ENCODE measurements around the gene UTF1.
"Not testable (repeated sequence)": the region's sequence is repeated elsewhere in the genome, so short reads cannot be mapped to it uniquely, and the experiment has no call there.

UTF1 gene

GRCh38 chr10:133212853-133213494 is 17.0 kb upstream of the UTF1 start:
- Histone ChIP-seq H3K4me2 (ENCODE audit: low read length) (no peak overlapping the region), H3K4me3 (ENCODE audit: low read length) (no peak overlapping the region), H3K36me3 (ENCODE audit: insufficient read depth, low read length) (no peaks in the 10 kb centered on the region), H3K9me3 (replicated peaks; ENCODE audit: low read length) (peaks cover 4% of the 10 kb centered on the region), H3K4me1 (ENCODE audit: control insufficient read depth, insufficient read depth, low read length) (no peaks in the 10 kb centered on the region), H3K9ac (ENCODE audit: low read depth, low read length) (no peak overlapping the region), H3K27me3 (ENCODE audit: control insufficient read depth, insufficient read depth, low read length) (no peaks in the 10 kb centered on the region)

GRCh38 chr10:133213641-133214467 is 16.2 kb upstream of the UTF1 start:
- Histone ChIP-seq H3K4me3 (ENCODE audit: low read length) (no peak overlapping the region), H3K36me3 (ENCODE audit: insufficient read depth, low read length) (no peaks in the 10 kb centered on the region), H3K9me3 (replicated peaks; ENCODE audit: low read length) (peaks cover 2% of the 10 kb centered on the region), H3K27me3 (ENCODE audit: control insufficient read depth, insufficient read depth, low read length) (peaks cover 3% of the 10 kb centered on the region), H3K4me1 (ENCODE audit: control insufficient read depth, insufficient read depth, low read length) (no peaks in the 10 kb centered on the region), H3K4me2 (ENCODE audit: low read length) (no peak overlapping the region), H3K9ac (ENCODE audit: low read depth, low read length) (no peak overlapping the region)

GRCh38 chr10:133214468-133215410 is 15.3 kb upstream of the UTF1 start:
- Histone ChIP-seq H3K9me3 (replicated peaks; ENCODE audit: low read length) (no peaks in the 10 kb centered on the region), H3K4me2 (ENCODE audit: low read length) (no peak overlapping the region), H3K36me3 (ENCODE audit: insufficient read depth, low read length) (no peaks in the 10 kb centered on the region), H3K27me3 (ENCODE audit: control insufficient read depth, insufficient read depth, low read length) (peaks cover 11% of the 10 kb centered on the region), H3K9ac (ENCODE audit: low read depth, low read length) (no peak overlapping the region), H3K4me3 (ENCODE audit: low read length) (no peak overlapping the region), H3K4me1 (ENCODE audit: control insufficient read depth, insufficient read depth, low read length) (no peaks in the 10 kb centered on the region)

GRCh38 chr10:133215586-133215985 is 14.4 kb upstream of the UTF1 start:
- H3K27me3 ChIP-seq (ENCODE audit: control insufficient read depth, insufficient read depth, low read length): peaks cover 11% of the 10 kb centered on the region
- no peak overlapping the region for H3K9ac ChIP-seq (ENCODE audit: low read depth, low read length)

GRCh38 chr10:133216776-133217175 is 13.2 kb upstream of the UTF1 start:
- Histone ChIP-seq H3K9ac (ENCODE audit: low read depth, low read length) (no peak overlapping the region), H3K4me3 (ENCODE audit: low read length) (no peak overlapping the region), H3K36me3 (ENCODE audit: insufficient read depth, low read length) (no peaks in the 10 kb centered on the region), H3K9me3 (replicated peaks; ENCODE audit: low read length) (no peaks in the 10 kb centered on the region), H3K27me3 (ENCODE audit: control insufficient read depth, insufficient read depth, low read length) (peaks cover 14% of the 10 kb centered on the region), H3K4me2 (ENCODE audit: low read length) (no peak overlapping the region), H3K4me1 (ENCODE audit: control insufficient read depth, insufficient read depth, low read length) (no peaks in the 10 kb centered on the region)

More at GRCh38 chr10:133215586-133215985, 14.4 kb upstream of the UTF1 start:
- no peak overlapping the region for H3K4me3 ChIP-seq (ENCODE audit: low read length)
- no peaks in the 10 kb centered on the region for H3K36me3 ChIP-seq (ENCODE audit: insufficient read depth, low read length)
- H3K4me2 ChIP-seq (ENCODE audit: low read length): no peak overlapping the region
- H3K9me3 ChIP-seq (replicated peaks; ENCODE audit: low read length): no peaks in the 10 kb centered on the region
- no peaks in the 10 kb centered on the region for H3K4me1 ChIP-seq (ENCODE audit: control insufficient read depth, insufficient read depth, low read length)

- no peak overlapping the region for H3K4me3 ChIP-seq (ENCODE audit: low read length)
- H3K27me3 ChIP-seq (ENCODE audit: control insufficient read depth, insufficient read depth, low read length): peaks cover 14% of the 10 kb centered on the region
- no peaks in the 10 kb centered on the region for H3K36me3 ChIP-seq (ENCODE audit: insufficient read depth, low read length)
- no peak overlapping the region for H3K9ac ChIP-seq (ENCODE audit: low read depth, low read length)
- H3K4me1 ChIP-seq (ENCODE audit: control insufficient read depth, insufficient read depth, low read length): no peaks in the 10 kb centered on the region
- H3K9me3 ChIP-seq (replicated peaks; ENCODE audit: low read length): no peaks in the 10 kb centered on the region
- no peak overlapping the region for H3K4me2 ChIP-seq (ENCODE audit: low read length)
Measured at GRCh38 chr10:133217800-133218589, 12.0 kb upstream of the UTF1 start.

GRCh38 chr10:133218891-133219290 is 11.1 kb upstream of the UTF1 start:
- no peaks in the 10 kb centered on the region for H3K36me3 ChIP-seq (ENCODE audit: insufficient read depth, low read length)

GRCh38 chr10:133219782-133220181 is 10.2 kb upstream of the UTF1 start:
- Histone ChIP-seq H3K4me2 (ENCODE audit: low read length) (no peak overlapping the region), H3K4me1 (ENCODE audit: control insufficient read depth, insufficient read depth, low read length) (no peaks in the 10 kb centered on the region), H3K4me3 (ENCODE audit: low read length) (no peak overlapping the region), H3K27me3 (ENCODE audit: control insufficient read depth, insufficient read depth, low read length) (peaks cover 24% of the 10 kb centered on the region), H3K36me3 (ENCODE audit: insufficient read depth, low read length) (no peaks in the 10 kb centered on the region), H3K9ac (ENCODE audit: low read depth, low read length) (no peak overlapping the region), H3K9me3 (replicated peaks; ENCODE audit: low read length) (no peaks in the 10 kb centered on the region)

More at GRCh38 chr10:133218891-133219290, 11.1 kb upstream of the UTF1 start:
- H3K4me2 ChIP-seq (ENCODE audit: low read length): no peak overlapping the region
- peaks cover 15% of the 10 kb centered on the region for H3K27me3 ChIP-seq (ENCODE audit: control insufficient read depth, insufficient read depth, low read length)
- H3K4me1 ChIP-seq (ENCODE audit: control insufficient read depth, insufficient read depth, low read length): no peaks in the 10 kb centered on the region
- no peak overlapping the region for H3K4me3 ChIP-seq (ENCODE audit: low read length)
- no peaks in the 10 kb centered on the region for H3K9me3 ChIP-seq (replicated peaks; ENCODE audit: low read length)
- no peak overlapping the region for H3K9ac ChIP-seq (ENCODE audit: low read depth, low read length)

GRCh38 chr10:133221331-133221730 is 8.7 kb upstream of the UTF1 start:
- Histone ChIP-seq H3K9me3 (replicated peaks; ENCODE audit: low read length) (no peaks in the 10 kb centered on the region), H3K4me2 (ENCODE audit: low read length) (no peak overlapping the region), H3K4me3 (ENCODE audit: low read length) (no peak overlapping the region), H3K27me3 (ENCODE audit: control insufficient read depth, insufficient read depth, low read length) (peaks cover 37% of the 10 kb centered on the region), H3K36me3 (ENCODE audit: insufficient read depth, low read length) (no peaks in the 10 kb centered on the region), H3K9ac (ENCODE audit: low read depth, low read length) (no peak overlapping the region), H3K4me1 (ENCODE audit: control insufficient read depth, insufficient read depth, low read length) (no peaks in the 10 kb centered on the region)

- H3K36me3 ChIP-seq (ENCODE audit: insufficient read depth, low read length); H3K4me2 ChIP-seq (ENCODE audit: low read length); H3K4me1 ChIP-seq (ENCODE audit: control insufficient read depth, insufficient read depth, low read length); H3K9ac ChIP-seq (ENCODE audit: low read depth, low read length); H3K4me3 ChIP-seq (ENCODE audit: low read length); H3K9me3 ChIP-seq (replicated peaks; ENCODE audit: low read length): not testable (repeated sequence)
- H3K27me3 ChIP-seq (ENCODE audit: control insufficient read depth, insufficient read depth, low read length): peaks cover 41% of the 10 kb centered on the region
Measured at GRCh38 chr10:133221756-133222155, 8.3 kb upstream of the UTF1 start.
